Neutrophil (primary cell): ENCODE results near the gene ART1.

ENCODE experiments used
- H3K27ac ChIP-seq: fragments of 200-600 bp; sonication (generic); 2 replicates; pipeline ENCODE4 v1.5.1; 2016; ENCODE audit warnings: mild to moderate bottlenecking, moderate library complexity
- H3K27me3 ChIP-seq: fragments of 200-600 bp; sonication (generic); 2 replicates; pipeline ENCODE4 v1.6.0; 2016; ENCODE audit warnings: mild to moderate bottlenecking
- H3K36me3 ChIP-seq: fragments of 200-600 bp; sonication (generic); 2 replicates; pipeline ENCODE4 v1.5.1; 2017
- H3K4me1 ChIP-seq, 2 experiments: fragments of 200-600 bp in 1 of 2; sonication (generic) in 1 of 2; 1 replicate in 1 of 2; 2 replicates in 1 of 2; pipeline versions ENCODE4 v1.5.1 to v1.6.1; 2013 to 2016; ENCODE audit warnings: low read depth in 1 of 2, low read length in 1 of 2, mild to moderate bottlenecking in 1 of 2, moderate library complexity in 1 of 2; ENCODE audit not compliant: control insufficient read depth in 1 of 2, insufficient read depth in 1 of 2
- H3K4me3 ChIP-seq, 2 experiments: fragments of 200-600 bp in 1 of 2; sonication (generic) in 1 of 2; 1 replicate in 1 of 2; 2 replicates in 1 of 2; pipeline ENCODE4 v1.5.1; 2013 to 2016; ENCODE audit warnings: low read depth in 1 of 2, low read length in 1 of 2, mild to moderate bottlenecking in 1 of 2, moderate library complexity in 1 of 2
- H3K9me3 ChIP-seq: fragments of 200-600 bp; sonication (generic); 2 replicates; pipeline ENCODE4 v1.5.1; 2016
- CTCF ChIP-seq: fragments of 200-600 bp; sonication (generic); IDR thresholded peaks from 2 replicates; pipeline ENCODE4 v1.5.1; 2016; ENCODE audit warnings: antibody characterized with exemption

ART1 gene

GRCh38 chr11:3623767-3624458 is 21.0 kb upstream of the ART1 start:
- no peak overlapping the region for H3K27ac ChIP-seq
- no peak for TF ChIP-seq CTCF
- H3K9me3 ChIP-seq = no peaks in the 10 kb centered on the region
- H3K4me3 ChIP-seq = no peak overlapping the region
- peaks cover 6 to 17% of the 10 kb centered on the region in 2 experiments for H3K4me1 ChIP-seq
- no peaks in the 10 kb centered on the region for H3K27me3 ChIP-seq
- H3K36me3 ChIP-seq = no peaks in the 10 kb centered on the region

- Histone ChIP-seq H3K27me3 (no peaks in the 10 kb centered on the region), H3K4me1 (peaks cover 6 to 17% of the 10 kb centered on the region in 2 experiments), H3K9me3 (no peaks in the 10 kb centered on the region), H3K4me3 (no peak overlapping the region), H3K27ac (no peak overlapping the region), H3K36me3 (no peaks in the 10 kb centered on the region)
- no peak for TF ChIP-seq CTCF
Observed at GRCh38 chr11:3626250-3626960, 18.5 kb upstream of the ART1 start.

DNA sequence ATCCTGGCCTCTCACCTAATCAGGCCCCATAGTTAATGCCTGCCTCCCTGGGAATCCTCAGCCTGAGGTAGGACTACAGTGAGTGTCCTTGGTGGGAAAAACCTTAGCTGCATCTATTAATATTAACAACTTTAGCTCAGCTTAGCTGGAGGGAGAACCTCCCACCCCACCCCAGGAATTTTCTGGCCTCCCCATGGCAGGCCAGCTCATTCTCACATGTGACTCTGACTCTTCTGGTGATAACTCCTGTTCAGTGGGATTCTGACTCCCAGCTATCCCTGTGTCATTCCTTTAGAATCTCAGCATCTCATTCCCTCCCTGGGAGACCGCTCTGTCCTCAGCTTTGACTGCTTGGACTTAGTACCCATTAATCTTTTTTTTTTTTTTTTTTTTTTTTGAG is 17.6 kb upstream of the ART1 start:
- H3K4me3 ChIP-seq = no peak overlapping the region
- no peaks in the 10 kb centered on the region for H3K36me3 ChIP-seq
- no peak for TF ChIP-seq CTCF
- H3K27ac ChIP-seq = no peak overlapping the region
- peaks cover 6 to 17% of the 10 kb centered on the region in 2 experiments for H3K4me1 ChIP-seq
- no peaks in the 10 kb centered on the region for H3K9me3 ChIP-seq
- H3K27me3 ChIP-seq = no peaks in the 10 kb centered on the region

DNA sequence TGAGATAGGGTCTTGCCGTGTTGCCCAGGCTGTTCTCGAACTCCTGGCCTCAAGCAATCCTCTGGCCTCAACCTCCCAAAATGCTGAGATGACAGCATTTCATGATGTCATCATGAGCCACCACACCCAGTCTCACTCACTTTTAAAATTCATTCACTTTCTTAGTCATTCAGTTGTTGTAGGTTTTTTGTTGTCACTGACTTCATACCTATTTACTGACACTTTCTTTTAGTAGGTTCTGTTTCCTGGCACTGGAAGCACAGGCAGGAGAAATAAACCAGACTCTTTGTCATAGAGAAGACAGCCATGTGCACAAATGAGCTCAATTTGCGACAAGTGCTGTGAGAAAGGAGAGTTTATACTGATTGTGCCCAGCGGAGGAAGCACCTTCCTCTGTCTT is 13.6 kb upstream of the ART1 start:
- Histone ChIP-seq H3K4me1 (peaks cover 3 to 4% of the 10 kb centered on the region in 2 experiments), H3K4me3 (no peak overlapping the region), H3K36me3 (no peaks in the 10 kb centered on the region), H3K27ac (no peak overlapping the region), H3K27me3 (no peaks in the 10 kb centered on the region), H3K9me3 (no peaks in the 10 kb centered on the region)
- TF ChIP-seq CTCF = no peak

DNA sequence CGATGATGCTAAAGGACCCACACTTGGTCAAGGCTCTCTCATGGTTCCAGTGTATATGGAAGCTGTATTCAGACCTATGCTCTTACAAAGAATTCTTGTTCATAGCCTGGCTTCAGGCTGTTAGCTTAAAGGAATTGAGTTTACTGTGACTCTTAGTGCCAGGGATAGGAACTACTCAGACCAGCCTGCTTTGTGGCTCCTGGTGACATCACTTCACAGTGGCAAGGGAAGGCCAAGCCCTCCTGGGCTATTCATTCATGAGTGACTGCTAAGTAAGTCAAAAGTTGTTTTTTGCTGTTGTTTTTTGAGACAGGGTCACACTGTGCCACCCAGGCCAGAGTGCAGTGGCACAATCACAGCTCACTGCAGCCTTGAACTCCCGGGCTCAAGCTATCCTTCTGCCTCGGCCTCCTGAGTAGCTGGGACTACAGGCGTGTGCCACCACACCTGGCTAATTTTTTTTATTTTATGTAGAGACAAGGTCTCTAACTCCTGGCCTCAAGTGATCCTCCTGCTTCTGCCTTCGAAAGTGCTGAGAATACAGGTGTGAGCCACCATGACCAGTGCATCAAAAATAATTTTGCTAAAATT is 12.8 kb upstream of the ART1 start:
- no peak overlapping the region for H3K27ac ChIP-seq
- H3K27me3 ChIP-seq = no peaks in the 10 kb centered on the region
- H3K4me3 ChIP-seq = no peak overlapping the region
- no peak for TF ChIP-seq CTCF
- H3K9me3 ChIP-seq = no peaks in the 10 kb centered on the region
- no peaks in the 10 kb centered on the region for H3K36me3 ChIP-seq
- no peaks in the 10 kb centered on the region for H3K4me1 ChIP-seq
